Measurements from ENCODE around the gene AHCTF1.
"Not testable (repeated sequence)": the region's sequence is repeated elsewhere in the genome, so short reads cannot be mapped to it uniquely, and the experiment has no call there.

Gene AHCTF1

GRCh38 chr1:246860401-246860800, 71.3 kb downstream of the AHCTF1 start:
- no peak overlapping the region for H3K14ac ChIP-seq (ENCODE audit: low read length)

GRCh38 chr1:246856371-246856770, 75.4 kb downstream of the AHCTF1 start:
- H4K91ac ChIP-seq (ENCODE audit: low read depth, low read length), result no peak overlapping the region
- no peak overlapping the region for H3K23ac ChIP-seq (ENCODE audit: low read length)
- no peaks in the 10 kb centered on the region for H3K79me2 ChIP-seq (ENCODE audit: control insufficient read depth, insufficient read depth, low read length, poor library complexity)
- H2BK12ac ChIP-seq (ENCODE audit: low read length), result no peak overlapping the region
- H4K8ac ChIP-seq (ENCODE audit: low read depth, low read length), result no peak overlapping the region
- H2AK5ac ChIP-seq (ENCODE audit: low read length), result no peak overlapping the region
- no peak overlapping the region for H4K12ac ChIP-seq (ENCODE audit: low read depth, low read length)
- H3K4me3 ChIP-seq (ENCODE audit: low read depth, low read length), result no peak overlapping the region
- peaks cover 19 to 25% of the 10 kb centered on the region in 2 experiments for H3K36me3 ChIP-seq (ENCODE audit: control insufficient read depth in 1 of 2, insufficient read depth in 2 of 2, low read length in 2 of 2)
- no peak overlapping the region for H2BK120ac ChIP-seq (ENCODE audit: insufficient read depth, low read length, poor library complexity)
- no CpG with 5 or more reads among the region's 1 CpG for WGBS (ENCODE audit: extremely low coverage, insufficient coverage, insufficient read length)
- no peaks in the 10 kb centered on the region for H3K79me1 ChIP-seq (ENCODE audit: low read length)
- no peak overlapping the region for H2AFZ ChIP-seq (ENCODE audit: insufficient read depth, low read length, poor library complexity)
- H3K14ac ChIP-seq (ENCODE audit: low read length), result no peak overlapping the region
- no peak overlapping the region for H3K18ac ChIP-seq (ENCODE audit: low read length)
- no peak overlapping the region for H2BK5ac ChIP-seq (ENCODE audit: low read depth, low read length, poor library complexity)
- DNase-seq, result no peak
- no peaks in the 10 kb centered on the region for H3K9me3 ChIP-seq (ENCODE audit: insufficient read depth, low read depth, low read length)
- H3K4me2 ChIP-seq (ENCODE audit: low read length), result no peak overlapping the region
- H3K27me3 ChIP-seq (ENCODE audit: insufficient read depth, low read length), result no peaks in the 10 kb centered on the region
- H3K27ac ChIP-seq (ENCODE audit: low read depth, low read length), result no peak overlapping the region
- H3K9ac ChIP-seq (ENCODE audit: low read length), result no peak overlapping the region
- no peak overlapping the region for H3K4ac ChIP-seq (ENCODE audit: low read depth, low read length)
- no peaks in the 10 kb centered on the region for H3K4me1 ChIP-seq (ENCODE audit: control insufficient read depth in 1 of 2, insufficient read depth in 2 of 2, low read length in 2 of 2)

More at GRCh38 chr1:246860401-246860800, 71.3 kb downstream of the AHCTF1 start:
- Histone ChIP-seq H3K23ac (ENCODE audit: low read length) (no peak overlapping the region), H3K79me2 (ENCODE audit: control insufficient read depth, insufficient read depth, low read length, poor library complexity) (no peaks in the 10 kb centered on the region), H2BK12ac (ENCODE audit: low read length) (no peak overlapping the region), H2BK120ac (ENCODE audit: insufficient read depth, low read length, poor library complexity) (no peak overlapping the region), H3K27ac (ENCODE audit: low read depth, low read length) (no peak overlapping the region), H3K4me1 (ENCODE audit: control insufficient read depth in 1 of 2, insufficient read depth in 2 of 2, low read length in 2 of 2) (no peaks in the 10 kb centered on the region), H4K8ac (ENCODE audit: low read depth, low read length) (no peak overlapping the region), H3K9ac (ENCODE audit: low read length) (no peak overlapping the region), H4K91ac (ENCODE audit: low read depth, low read length) (no peak overlapping the region), H2AK5ac (ENCODE audit: low read length) (no peak overlapping the region), H3K79me1 (ENCODE audit: low read length) (no peaks in the 10 kb centered on the region), H3K9me3 (ENCODE audit: insufficient read depth, low read depth, low read length) (no peaks in the 10 kb centered on the region), H3K4me3 (ENCODE audit: low read depth, low read length) (no peak overlapping the region), H3K36me3 (ENCODE audit: control insufficient read depth in 1 of 2, insufficient read depth in 2 of 2, low read length in 2 of 2) (peaks cover 16 to 21% of the 10 kb centered on the region in 2 experiments), H2AFZ (ENCODE audit: insufficient read depth, low read length, poor library complexity) (no peak overlapping the region), H2BK5ac (ENCODE audit: low read depth, low read length, poor library complexity) (no peak overlapping the region), H3K4ac (ENCODE audit: low read depth, low read length) (no peak overlapping the region), H4K12ac (ENCODE audit: low read depth, low read length) (no peak overlapping the region), H3K18ac (ENCODE audit: low read length) (no peak overlapping the region), H3K27me3 (ENCODE audit: insufficient read depth, low read length) (no peaks in the 10 kb centered on the region), H3K4me2 (ENCODE audit: low read length) (no peak overlapping the region)
- no CpG with 5 or more reads among the region's 4 CpGs for WGBS (ENCODE audit: extremely low coverage, insufficient coverage, insufficient read length)
- no peak for DNase-seq

GRCh38 chr1:246850640-246851039, 81.1 kb downstream of the AHCTF1 start:
- not testable (repeated sequence) for H3K79me2 ChIP-seq (ENCODE audit: control insufficient read depth, insufficient read depth, low read length, poor library complexity); H4K91ac ChIP-seq (ENCODE audit: low read depth, low read length); H3K23ac ChIP-seq (ENCODE audit: low read length); H3K4ac ChIP-seq (ENCODE audit: low read depth, low read length); H2BK12ac ChIP-seq (ENCODE audit: low read length); H3K18ac ChIP-seq (ENCODE audit: low read length); H2BK5ac ChIP-seq (ENCODE audit: low read depth, low read length, poor library complexity); H4K8ac ChIP-seq (ENCODE audit: low read depth, low read length); H2AK5ac ChIP-seq (ENCODE audit: low read length); H3K14ac ChIP-seq (ENCODE audit: low read length); DNase-seq; H4K12ac ChIP-seq (ENCODE audit: low read depth, low read length); H3K27ac ChIP-seq (ENCODE audit: low read depth, low read length); H2AFZ ChIP-seq (ENCODE audit: insufficient read depth, low read length, poor library complexity); H3K9me3 ChIP-seq (ENCODE audit: insufficient read depth, low read depth, low read length); H3K4me3 ChIP-seq (ENCODE audit: low read depth, low read length); H2BK120ac ChIP-seq (ENCODE audit: insufficient read depth, low read length, poor library complexity); H3K4me1 ChIP-seq (ENCODE audit: control insufficient read depth in 1 of 2, insufficient read depth in 2 of 2, low read length in 2 of 2); H3K79me1 ChIP-seq (ENCODE audit: low read length); H3K27me3 ChIP-seq (ENCODE audit: insufficient read depth, low read length); H3K9ac ChIP-seq (ENCODE audit: low read length); H3K4me2 ChIP-seq (ENCODE audit: low read length)
- WGBS (ENCODE audit: extremely low coverage, insufficient coverage, insufficient read length), result no CpG with 5 or more reads among the region's 5 CpGs
- peaks cover 18 to 25% of the 10 kb centered on the region in 2 experiments for H3K36me3 ChIP-seq (ENCODE audit: control insufficient read depth in 1 of 2, insufficient read depth in 2 of 2, low read length in 2 of 2)

GRCh38 chr1:246843876-246844275, 87.9 kb downstream of the AHCTF1 start:
- H3K79me2 ChIP-seq (ENCODE audit: control insufficient read depth, insufficient read depth, low read length, poor library complexity), result no peaks in the 10 kb centered on the region
- H3K27ac ChIP-seq (ENCODE audit: low read depth, low read length), result no peak overlapping the region
- H3K27me3 ChIP-seq (ENCODE audit: insufficient read depth, low read length), result no peaks in the 10 kb centered on the region
- H3K79me1 ChIP-seq (ENCODE audit: low read length), result no peaks in the 10 kb centered on the region
- DNase-seq, result no peak
- WGBS (ENCODE audit: extremely low coverage, insufficient coverage, insufficient read length), result no CpG with 5 or more reads among the region's 5 CpGs
- H2AK5ac ChIP-seq (ENCODE audit: low read length), result no peak overlapping the region
- no peaks in the 10 kb centered on the region for H3K9me3 ChIP-seq (ENCODE audit: insufficient read depth, low read depth, low read length)
- no peak overlapping the region for H2BK5ac ChIP-seq (ENCODE audit: low read depth, low read length, poor library complexity)
- H3K14ac ChIP-seq (ENCODE audit: low read length), result no peak overlapping the region
- no peak overlapping the region for H3K4ac ChIP-seq (ENCODE audit: low read depth, low read length)
- H2BK12ac ChIP-seq (ENCODE audit: low read length), result no peak overlapping the region
- no peak overlapping the region for H3K4me3 ChIP-seq (ENCODE audit: low read depth, low read length)
- H3K4me2 ChIP-seq (ENCODE audit: low read length), result no peak overlapping the region
- no peak overlapping the region for H2AFZ ChIP-seq (ENCODE audit: insufficient read depth, low read length, poor library complexity)
- H3K36me3 ChIP-seq (ENCODE audit: control insufficient read depth in 1 of 2, insufficient read depth in 2 of 2, low read length in 2 of 2), result peaks cover 21 to 25% of the 10 kb centered on the region in 2 experiments
- no peak overlapping the region for H2BK120ac ChIP-seq (ENCODE audit: insufficient read depth, low read length, poor library complexity)
- H4K91ac ChIP-seq (ENCODE audit: low read depth, low read length), result no peak overlapping the region
- H3K18ac ChIP-seq (ENCODE audit: low read length), result no peak overlapping the region
- no peaks in the 10 kb centered on the region for H3K4me1 ChIP-seq (ENCODE audit: control insufficient read depth in 1 of 2, insufficient read depth in 2 of 2, low read length in 2 of 2)
- H3K23ac ChIP-seq (ENCODE audit: low read length), result no peak overlapping the region
- H4K12ac ChIP-seq (ENCODE audit: low read depth, low read length), result no peak overlapping the region
- H3K9ac ChIP-seq (ENCODE audit: low read length), result no peak overlapping the region
- no peak overlapping the region for H4K8ac ChIP-seq (ENCODE audit: low read depth, low read length)

All from trophoblast cell (in vitro differentiated cells and primary cell).